ENCODE data around the gene RAB10. TPM values are rescaled to one million over a fixed set of nuclear protein-coding genes. Genes with fewer than 3 reads are reported as not detected.

The RAB10 gene
- total and polyA plus RNA-seq, 8 donors, result 101 to 175 (median 127) TPM

DNA sequence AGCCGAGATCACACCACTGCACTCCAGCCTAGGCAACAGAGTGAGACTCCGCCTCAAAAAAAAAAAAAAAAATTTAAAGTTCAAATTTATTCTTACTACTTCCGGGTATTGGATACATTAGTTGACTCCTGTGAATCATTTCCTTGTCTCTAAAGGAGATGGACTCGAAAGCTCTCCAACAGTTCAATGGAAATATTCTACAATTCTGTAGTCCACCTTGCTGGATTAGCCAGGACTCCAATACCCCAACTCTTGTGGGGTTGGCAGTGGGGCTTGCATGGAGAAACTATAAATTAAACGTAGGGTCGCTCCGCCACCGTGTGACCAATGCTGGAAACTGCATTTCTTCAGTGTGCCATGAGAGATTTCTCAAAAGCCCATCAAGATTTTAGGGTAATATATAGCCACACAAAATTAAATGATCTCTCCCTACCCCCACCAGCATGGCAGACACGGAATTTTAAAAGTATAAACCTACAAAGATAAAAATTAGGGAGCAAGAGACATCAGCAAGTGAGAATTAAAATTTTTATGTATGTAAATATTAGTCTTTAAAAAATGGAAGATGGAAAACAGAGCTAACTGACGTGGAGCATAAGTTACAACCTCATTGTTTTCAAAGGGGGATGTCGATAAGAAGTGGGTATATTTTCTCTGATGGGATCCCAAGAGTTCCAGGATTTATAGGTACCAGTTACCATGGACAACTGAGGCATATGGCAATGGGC, 111.2 kb downstream of the RAB10 start:
- H3K27me3 ChIP-seq, result peaks cover 0 to 27% of the 10 kb centered on the region in 2 donors
- TF ChIP-seq, protein P1, sequence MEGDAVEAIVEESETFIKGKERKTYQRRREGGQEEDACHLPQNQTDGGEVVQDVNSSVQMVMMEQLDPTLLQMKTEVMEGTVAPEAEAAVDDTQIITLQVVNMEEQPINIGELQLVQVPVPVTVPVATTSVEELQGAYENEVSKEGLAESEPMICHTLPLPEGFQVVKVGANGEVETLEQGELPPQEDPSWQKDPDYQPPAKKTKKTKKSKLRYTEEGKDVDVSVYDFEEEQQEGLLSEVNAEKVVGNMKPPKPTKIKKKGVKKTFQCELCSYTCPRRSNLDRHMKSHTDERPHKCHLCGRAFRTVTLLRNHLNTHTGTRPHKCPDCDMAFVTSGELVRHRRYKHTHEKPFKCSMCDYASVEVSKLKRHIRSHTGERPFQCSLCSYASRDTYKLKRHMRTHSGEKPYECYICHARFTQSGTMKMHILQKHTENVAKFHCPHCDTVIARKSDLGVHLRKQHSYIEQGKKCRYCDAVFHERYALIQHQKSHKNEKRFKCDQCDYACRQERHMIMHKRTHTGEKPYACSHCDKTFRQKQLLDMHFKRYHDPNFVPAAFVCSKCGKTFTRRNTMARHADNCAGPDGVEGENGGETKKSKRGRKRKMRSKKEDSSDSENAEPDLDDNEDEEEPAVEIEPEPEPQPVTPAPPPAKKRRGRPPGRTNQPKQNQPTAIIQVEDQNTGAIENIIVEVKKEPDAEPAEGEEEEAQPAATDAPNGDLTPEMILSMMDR (IDR thresholded peaks at IDR 0.05), result peak; percentile 53 to 70
- H3K4me1 ChIP-seq, result peaks cover 0 to 19% of the 10 kb centered on the region in 2 donors
- H3K27ac ChIP-seq, result no peak overlapping the region
- DNase-seq, result peak in 3 of 4 donors; percentile 47 to 64 (median 49)
- peak; percentile 90 for ATAC-seq
- no peaks in the 10 kb centered on the region for H3K36me3 ChIP-seq
- H3K4me3 ChIP-seq, result no peak overlapping the region
- no peaks in the 10 kb centered on the region for H3K9me3 ChIP-seq
- intact Hi-C loops (cut with DNase I), result loop anchor here in 1 of 2 donors (5.0 to 10.0 kb wide), 2 partner anchors 148 to 190 kb away; no protein-coding TSS in a partner anchor

DNA sequence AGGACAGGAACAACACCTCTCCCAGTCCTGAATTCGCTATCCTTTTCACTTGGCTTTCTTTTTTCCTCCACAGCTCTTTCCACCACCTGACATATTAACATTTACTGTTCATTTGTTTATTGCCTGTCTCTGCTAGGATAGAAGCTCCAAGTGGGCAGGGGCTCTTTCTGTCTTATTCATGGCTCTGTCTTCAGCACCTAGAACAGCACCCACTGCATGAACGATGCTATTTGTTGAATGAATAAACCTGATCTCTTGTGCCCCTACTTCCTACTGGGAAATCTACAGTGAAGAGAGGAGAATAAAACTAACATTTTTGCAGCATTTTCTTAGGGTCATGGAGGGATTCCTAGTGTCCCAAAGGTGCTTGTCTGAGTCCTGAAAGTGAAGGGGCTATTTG, 114.6 kb downstream of the RAB10 start:
- H3K27me3 ChIP-seq, result peaks cover 0 to 38% of the 10 kb centered on the region in 2 donors
- DNase-seq (no peak), ATAC-seq (no peak)
- H3K9me3 ChIP-seq, result no peaks in the 10 kb centered on the region
- peaks cover 0 to 19% of the 10 kb centered on the region in 2 donors for H3K4me1 ChIP-seq
- no peaks in the 10 kb centered on the region for H3K36me3 ChIP-seq
- no peak overlapping the region for H3K27ac ChIP-seq
- intact Hi-C loops (cut with DNase I), result loop anchor here in 1 of 2 donors (5.0 to 10.0 kb wide), 2 partner anchors 151 to 194 kb away; no protein-coding TSS in a partner anchor
- no peak overlapping the region for H3K4me3 ChIP-seq
- TF ChIP-seq, protein P1 (IDR thresholded peaks at IDR 0.05), result no peak

- intact Hi-C loops (cut with DNase I), result no loop called here
- peaks cover 0 to 6% of the 10 kb centered on the region in 2 donors for H3K9me3 ChIP-seq
- H3K4me1 ChIP-seq, result peaks cover 0 to 2% of the 10 kb centered on the region in 2 donors
- no peak overlapping the region for H3K4me3 ChIP-seq
- H3K27me3 ChIP-seq, result peaks cover 0 to 38% of the 10 kb centered on the region in 2 donors
- no peaks in the 10 kb centered on the region for H3K36me3 ChIP-seq
- ATAC-seq (no peak), DNase-seq (no peak)
- TF ChIP-seq, protein P1 (IDR thresholded peaks at IDR 0.05), result no peak
- no peak overlapping the region for H3K27ac ChIP-seq
Observed at GRCh38 chr2:26150243-26150642, 116.4 kb downstream of the RAB10 start.

- DNase-seq, result no peak
- intact Hi-C loops (cut with DNase I), result no loop called here
- ATAC-seq, result no peak
- Histone ChIP-seq H3K27ac (no peak overlapping the region), H3K4me1 (no peaks in the 10 kb centered on the region), H3K36me3 (no peaks in the 10 kb centered on the region), H3K27me3 (no peaks in the 10 kb centered on the region), H3K4me3 (no peak overlapping the region), H3K9me3 (peaks cover 0 to 6% of the 10 kb centered on the region in 2 donors)
- TF ChIP-seq, protein P1 (IDR thresholded peaks at IDR 0.05), result no peak
Observed at GRCh38 chr2:26157580-26157979, 123.7 kb downstream of the RAB10 start.

GRCh38 chr2:26161926-26162325, 128.0 kb downstream of the RAB10 start:
- Histone ChIP-seq H3K4me3 (no peak overlapping the region), H3K9me3 (no peaks in the 10 kb centered on the region), H3K4me1 (no peaks in the 10 kb centered on the region), H3K27ac (no peak overlapping the region), H3K27me3 (no peaks in the 10 kb centered on the region), H3K36me3 (no peaks in the 10 kb centered on the region)
- DNase-seq, result no peak
- intact Hi-C loops (cut with DNase I), result no loop called here
- TF ChIP-seq, protein P1 (IDR thresholded peaks at IDR 0.05), result no peak
- ATAC-seq, result no peak
